ENCODE measurements around the gene CENPM.

CENPM gene

DNA sequence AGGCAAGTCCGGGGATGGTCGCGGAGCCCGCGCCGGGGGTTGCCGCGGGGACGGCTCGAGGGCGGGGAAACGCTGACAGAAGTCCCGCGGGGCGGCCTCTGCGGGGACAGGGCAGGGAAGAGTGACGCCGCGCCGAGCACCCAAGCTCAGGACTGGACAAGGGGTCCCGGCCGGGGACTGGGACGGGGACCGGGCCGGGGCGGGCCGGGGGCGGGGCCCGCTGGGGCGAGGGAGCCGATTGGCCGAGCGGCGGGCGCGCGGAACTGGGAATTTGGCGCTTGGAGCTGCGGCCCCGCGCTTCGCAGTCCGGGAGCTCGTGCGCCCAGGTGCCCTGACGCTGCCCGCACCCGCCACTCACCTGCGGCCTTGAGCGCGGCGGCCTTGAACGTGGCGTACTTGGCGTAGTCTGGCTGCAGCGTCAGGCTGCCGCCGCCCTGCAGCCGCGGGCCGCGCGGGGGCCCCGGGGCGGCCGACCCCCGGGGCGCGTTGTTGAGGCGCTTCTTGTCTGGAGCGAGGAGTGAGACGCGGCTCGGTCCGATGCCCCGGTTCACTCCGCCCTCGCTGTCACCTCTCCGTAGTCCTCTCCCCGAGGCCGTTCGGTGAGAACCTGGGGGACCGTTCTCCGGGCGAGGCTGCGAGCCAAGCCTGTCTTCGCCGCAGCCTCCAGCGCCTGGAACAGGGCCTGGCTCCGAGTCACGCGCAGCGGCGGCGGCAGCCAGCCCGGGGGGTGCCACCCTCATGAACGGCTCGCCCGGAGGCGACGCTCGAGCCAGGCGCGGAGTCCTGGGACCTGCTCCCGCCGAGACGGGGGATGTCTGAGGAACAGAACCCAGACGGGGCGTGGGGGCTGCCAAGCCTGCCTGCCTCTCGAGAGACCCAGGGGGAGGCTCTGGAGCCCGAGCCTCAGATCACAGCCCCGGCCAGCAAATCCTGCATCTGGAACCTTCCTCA lies 36.6 kb downstream of the CENPM start:
- peak; percentile 72 for DNase-seq (ENCODE audit: low spot score)
- TF ChIP-seq CTCF (IDR thresholded peaks at IDR 0.05; ENCODE audit: extremely low read depth, missing control alignments): no peak

GRCh38 chr22:41909310-41910049 lies 37.5 kb downstream of the CENPM start:
- TF ChIP-seq CTCF (IDR thresholded peaks at IDR 0.05; ENCODE audit: extremely low read depth, missing control alignments): no peak
- DNase-seq (ENCODE audit: low spot score): no peak

GRCh38 chr22:41908411-41909309 lies 38.3 kb downstream of the CENPM start:
- no peak for DNase-seq (ENCODE audit: low spot score)
- no peak for TF ChIP-seq CTCF (IDR thresholded peaks at IDR 0.05; ENCODE audit: extremely low read depth, missing control alignments)

DNA sequence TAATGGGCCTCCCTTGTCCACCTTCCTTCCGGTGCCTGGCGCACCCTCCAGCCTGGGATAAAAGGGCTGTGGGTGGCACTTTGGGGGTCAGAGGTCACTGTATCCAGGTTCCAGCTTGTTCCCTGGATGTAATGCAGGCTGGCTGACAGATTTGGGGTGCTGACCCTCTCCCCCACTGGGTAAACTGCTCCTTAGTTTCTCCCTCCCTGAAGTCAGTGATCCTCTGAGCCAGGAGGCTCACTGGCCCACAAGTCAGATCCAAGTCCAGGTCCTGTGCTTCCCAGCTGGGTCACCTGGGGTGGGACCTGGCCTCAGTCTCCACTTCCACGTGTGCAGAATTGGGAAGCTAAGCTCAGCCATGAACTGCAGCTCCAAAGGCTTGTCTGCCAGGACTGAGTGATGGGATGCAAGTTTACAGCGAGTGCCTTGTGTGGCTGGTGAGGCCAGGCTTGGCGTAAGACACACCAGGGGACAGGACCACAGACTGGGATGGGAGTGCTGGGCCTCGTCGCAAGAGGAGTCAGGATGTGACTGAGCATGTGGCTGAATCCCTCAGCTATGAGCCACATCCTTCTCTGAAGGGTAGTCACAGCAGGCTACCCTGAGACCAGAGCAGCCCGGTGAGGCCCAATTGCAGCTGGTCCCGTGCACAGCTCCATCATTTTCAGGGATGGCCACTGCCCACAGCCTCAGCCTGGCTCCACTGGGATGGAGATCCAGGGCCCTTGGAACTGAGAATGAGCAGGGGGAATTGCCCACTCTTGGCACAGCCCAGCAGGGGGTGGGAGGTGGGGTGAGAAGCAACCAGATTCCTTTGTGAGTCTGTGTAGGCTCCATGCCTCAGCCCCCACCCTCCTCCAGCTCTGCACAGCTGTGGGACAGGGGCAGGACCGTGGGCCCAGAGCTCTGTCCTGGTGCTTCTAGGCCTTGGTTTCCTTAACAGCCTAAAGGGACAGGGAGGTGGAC lies 39.2 kb downstream of the CENPM start:
- DNase-seq (ENCODE audit: low spot score): no peak
- no peak for TF ChIP-seq CTCF (IDR thresholded peaks at IDR 0.05; ENCODE audit: extremely low read depth, missing control alignments)

DNA sequence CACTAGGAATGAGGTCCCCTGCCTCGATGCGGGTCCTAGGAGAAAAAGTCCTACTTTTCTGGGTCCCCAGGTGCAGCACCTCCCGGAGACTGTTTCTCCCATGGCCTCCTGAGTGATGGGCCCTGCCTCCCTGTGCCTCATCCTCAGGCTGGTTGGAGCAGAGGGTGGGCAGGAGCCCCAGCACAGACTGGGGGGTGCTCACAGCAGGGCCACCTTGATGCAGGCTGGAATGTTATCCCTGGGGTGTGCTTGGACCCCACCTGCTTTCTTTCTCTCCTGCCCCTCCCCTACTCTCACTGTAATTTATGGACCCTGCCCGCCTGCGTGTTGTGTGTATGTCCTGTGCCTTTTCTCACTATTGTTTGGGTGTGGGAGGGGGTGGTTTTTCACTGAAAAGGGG lies 40.1 kb downstream of the CENPM start:
- no peak for TF ChIP-seq CTCF (IDR thresholded peaks at IDR 0.05; ENCODE audit: extremely low read depth, missing control alignments)
- DNase-seq (ENCODE audit: low spot score): no peak

DNA sequence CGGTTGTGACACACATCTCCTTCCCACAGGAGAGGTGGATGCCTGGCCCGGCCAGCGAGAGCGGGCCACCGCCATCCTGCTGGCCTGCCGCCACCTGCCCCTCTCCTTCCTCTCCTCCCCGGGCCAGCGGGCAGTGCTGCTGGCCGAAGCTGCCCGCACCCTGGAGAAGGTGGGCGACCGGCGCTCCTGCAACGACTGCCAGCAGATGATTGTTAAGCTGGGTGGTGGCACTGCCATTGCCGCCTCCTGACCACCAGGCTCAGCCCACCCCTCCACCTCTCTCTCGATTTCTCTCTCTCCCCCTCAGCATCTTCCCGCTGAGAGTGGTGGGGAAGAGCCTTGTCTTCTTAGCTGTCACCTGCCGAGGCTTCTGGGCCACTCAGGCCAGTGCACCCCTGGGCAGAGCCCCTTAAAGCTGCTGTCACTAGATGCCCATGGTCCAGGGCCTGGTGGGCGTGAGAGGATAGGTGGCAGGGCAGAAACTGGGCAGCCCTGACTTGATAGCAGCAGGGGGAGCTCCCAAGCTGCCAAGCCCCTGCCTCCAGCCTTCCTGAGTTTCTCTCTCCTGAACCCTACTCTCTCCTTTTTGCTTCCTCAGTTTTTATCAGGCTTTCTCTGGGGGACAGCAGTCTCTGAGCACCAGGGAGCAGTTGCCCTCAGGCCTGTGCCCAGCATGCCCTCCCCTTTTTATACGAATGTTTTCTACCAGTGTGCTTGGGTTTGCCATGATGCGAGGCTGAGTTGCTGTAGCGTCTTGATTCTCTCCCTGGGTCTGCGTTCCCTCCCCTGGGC lies 41.3 kb downstream of the CENPM start:
- DNase-seq (ENCODE audit: low spot score): no peak
- no peak for TF ChIP-seq CTCF (IDR thresholded peaks at IDR 0.05; ENCODE audit: extremely low read depth, missing control alignments)
